Choroid plexus epithelial cell (primary cell): ENCODE data around the gene GPHN.
"Not testable (repeated sequence)": the region's sequence is repeated elsewhere in the genome, so short reads cannot be mapped to it uniquely, and the experiment has no call there.

Experiments
- DNase-seq: peaks from one replicate; pipeline ENCODE4 v3.0.0-alpha.2; 2010; ENCODE audit warnings: low read depth
- H3K4me3 ChIP-seq: 2 replicates; pipeline ENCODE4 v1.5.1; 2011; ENCODE audit warnings: low read depth, mild to moderate bottlenecking, control low read depth, low read length, moderate library complexity
- CTCF ChIP-seq: conservative IDR thresholded peaks from 2 replicates; pipeline ENCODE4 v1.5.1; 2011; ENCODE audit warnings: low read depth, mild to moderate bottlenecking, control low read depth, inconsistent platforms, low read length, moderate library complexity

Gene GPHN

GRCh38 chr14:67045440-67045839 lies 537.5 kb downstream of the GPHN start:
- no peak for TF ChIP-seq CTCF
- no peak overlapping the region for H3K4me3 ChIP-seq
- no peak for DNase-seq

DNA sequence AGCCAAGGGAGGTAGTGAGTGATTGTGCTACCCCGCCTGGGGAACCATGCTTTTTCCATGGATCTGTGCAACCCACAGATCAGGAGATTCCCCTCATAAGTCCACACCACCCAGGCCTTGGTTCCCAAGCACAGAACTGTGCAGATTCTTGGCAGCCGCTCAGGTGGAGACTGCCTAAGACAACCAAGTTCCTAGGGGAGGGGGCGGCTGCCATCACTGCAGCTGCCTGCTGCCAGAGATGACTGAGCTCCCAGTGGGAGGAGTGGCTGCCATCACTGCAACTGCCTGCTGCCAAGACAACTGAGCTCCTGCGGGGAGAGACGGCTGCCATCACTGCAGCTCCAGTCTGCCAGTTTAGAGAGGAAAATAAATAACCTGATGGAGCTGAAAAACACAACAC lies 542.9 kb downstream of the GPHN start:
- TF ChIP-seq CTCF = no peak
- no peak for DNase-seq
- H3K4me3 ChIP-seq = no peak overlapping the region

- no peak overlapping the region for H3K4me3 ChIP-seq
- TF ChIP-seq CTCF = no peak
- DNase-seq = no peak
Measured at GRCh38 chr14:67056684-67057083, 548.7 kb downstream of the GPHN start.

GRCh38 chr14:67059596-67059995 lies 551.6 kb downstream of the GPHN start:
- no peak for DNase-seq
- TF ChIP-seq CTCF = no peak
- no peak overlapping the region for H3K4me3 ChIP-seq

DNA sequence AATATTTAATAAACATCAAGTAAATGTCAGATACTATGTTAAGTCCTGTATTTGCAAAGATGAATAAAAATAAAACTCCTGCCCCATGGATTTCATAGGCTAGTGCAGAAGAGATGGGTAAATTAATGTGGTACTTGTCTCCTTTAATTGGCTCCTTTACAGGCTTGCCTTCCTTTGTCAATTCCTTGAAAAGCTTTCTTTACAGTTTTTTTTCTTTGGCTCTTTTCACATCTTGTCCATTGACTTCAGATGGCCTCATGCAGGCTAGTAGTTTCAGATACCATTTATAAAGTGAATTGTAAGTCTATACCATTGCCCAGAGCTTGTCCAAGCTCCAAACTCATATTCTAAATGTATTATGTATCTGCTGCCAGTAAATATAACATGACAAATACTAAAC lies 552.6 kb downstream of the GPHN start:
- H3K4me3 ChIP-seq = no peak overlapping the region
- no peak for TF ChIP-seq CTCF
- DNase-seq = no peak

DNA sequence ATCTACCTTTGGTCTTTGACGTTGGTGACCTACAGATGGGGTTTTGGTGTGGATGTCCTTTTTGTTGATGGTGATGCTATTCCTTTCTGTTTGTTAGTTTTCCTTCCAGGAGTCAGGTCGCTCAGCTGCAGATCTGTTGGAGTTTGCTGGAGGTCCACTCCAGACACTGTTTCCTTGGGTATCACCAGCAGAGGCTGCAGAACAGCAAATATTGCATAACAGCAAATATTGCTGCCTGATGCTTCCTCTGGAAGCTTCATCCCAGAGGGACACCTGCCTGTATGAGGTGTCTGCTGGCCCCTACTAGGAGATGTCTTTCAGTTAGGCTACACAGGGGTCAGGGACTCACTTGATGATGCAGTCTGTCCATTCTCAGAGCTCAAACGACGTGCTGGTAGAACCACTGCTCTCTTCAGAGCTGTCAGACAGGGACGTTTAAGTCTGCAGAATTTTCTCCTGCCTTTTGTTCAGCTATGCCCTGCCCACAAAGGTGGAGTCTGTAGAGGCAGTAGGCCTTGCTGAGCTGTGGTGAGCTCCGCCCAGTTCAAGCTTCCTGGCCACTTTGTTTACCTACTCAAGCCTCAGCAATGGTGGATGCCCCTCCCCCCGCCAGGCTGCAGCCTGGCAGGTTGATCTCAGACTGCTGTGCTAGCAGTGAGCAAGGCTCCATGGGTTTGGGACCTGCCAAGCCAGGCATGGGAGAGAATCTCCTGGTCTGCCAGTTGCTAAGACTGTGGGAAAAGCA lies 559.3 kb downstream of the GPHN start:
- not testable (repeated sequence) for DNase-seq

DNA sequence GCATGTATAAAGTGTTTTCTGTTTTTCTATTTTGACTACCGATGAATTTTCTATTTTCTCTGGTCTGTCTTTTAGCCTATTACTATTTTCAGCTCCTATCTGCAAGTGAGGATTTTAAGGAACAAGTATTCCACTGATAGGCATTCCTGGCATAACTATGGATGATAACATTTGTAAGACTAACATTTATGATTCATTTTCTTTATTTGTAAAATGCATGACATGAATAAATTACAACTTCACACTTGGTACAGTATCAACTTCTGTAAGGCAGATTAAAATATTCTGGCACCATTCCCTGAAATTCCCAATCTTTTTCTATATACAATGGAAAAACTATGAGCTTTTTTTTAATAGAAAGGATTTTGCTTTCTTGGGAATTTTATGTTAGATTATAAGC lies 560.3 kb downstream of the GPHN start:
- no peak overlapping the region for H3K4me3 ChIP-seq
- DNase-seq = peak; percentile 9
- TF ChIP-seq CTCF = no peak

More for the DNA sequence above, 559.3 kb downstream of the GPHN start:
- not testable (repeated sequence) for H3K4me3 ChIP-seq
